HepG2 (cell line): ENCODE data around the gene FBXL13.
"Not testable (repeated sequence)": the region's sequence is repeated elsewhere in the genome, so short reads cannot be mapped to it uniquely, and the experiment has no call there.

ENCODE experiments used
- CBFB ChIP-seq: sonication (generic); formaldehyde crosslinking; IDR thresholded peaks from 2 replicates; pipeline ENCODE4 v1.4.0; 2020; ENCODE audit warnings: missing genetic modification reagents
- JUND ChIP-seq: sonication (generic); formaldehyde crosslinking; IDR thresholded peaks from 2 replicates; pipeline ENCODE4 v1.8.0; 2022; ENCODE audit warnings: mild to moderate bottlenecking, missing genetic modification reagents
- NBN ChIP-seq: fragments of 450-650 bp; conservative IDR thresholded peaks from 2 replicates; pipeline ENCODE4 v1.6.1; 2017
- RFXANK ChIP-seq: IDR thresholded peaks from 2 replicates; pipeline ENCODE4 v1.6.1; 2016
- STAT5B ChIP-seq: sonication (generic); formaldehyde crosslinking; IDR thresholded peaks from 2 replicates; pipeline ENCODE4 v1.4.0; 2020; ENCODE audit warnings: missing genetic modification reagents
- UBTF ChIP-seq: sonication (generic); formaldehyde crosslinking; IDR thresholded peaks from 2 replicates; pipeline ENCODE4 v1.4.0; 2020; ENCODE audit warnings: mild to moderate bottlenecking, missing genetic modification reagents
- ZNF24 ChIP-seq: fragments of 450-650 bp; IDR thresholded peaks from 2 replicates; pipeline ENCODE4 v1.6.1; 2017; ENCODE audit warnings: antibody characterized with exemption, mild to moderate bottlenecking
- ZNF274 ChIP-seq: sonication (generic); formaldehyde crosslinking; IDR thresholded peaks from 2 replicates; pipeline ENCODE4 v1.5.1; 2020; ENCODE audit warnings: mild to moderate bottlenecking, missing genetic modification reagents
- ZNF337 ChIP-seq: sonication (generic); formaldehyde crosslinking; IDR thresholded peaks from 2 replicates; pipeline ENCODE4 v1.5.1; 2020; ENCODE audit warnings: missing genetic modification reagents, low read depth, mild to moderate bottlenecking, borderline replicate concordance
- ZNF367 ChIP-seq: sonication (generic); formaldehyde crosslinking; IDR thresholded peaks from 2 replicates; pipeline ENCODE4 v1.4.0; 2020; ENCODE audit warnings: missing genetic modification reagents, borderline replicate concordance
- ZSCAN21 ChIP-seq: sonication (generic); formaldehyde crosslinking; IDR thresholded peaks from 2 replicates; pipeline ENCODE4 v1.8.0; 2022; ENCODE audit warnings: mild to moderate bottlenecking, missing genetic modification reagents, moderate library complexity, borderline replicate concordance
- TF ChIP-seq, protein P1 (sequence below): IDR thresholded peaks from 2 replicates; pipeline ENCODE4 v1.4.0; 2020; ENCODE audit warnings: mild to moderate bottlenecking, missing genetic modification reagents
- TF ChIP-seq, protein P2 (sequence below): sonication (generic); formaldehyde crosslinking; IDR thresholded peaks from 2 replicates; pipeline ENCODE4 v1.5.0; 2020; ENCODE audit warnings: missing genetic modification reagents

GRCh38 chr7:102995609-102996008, 79.0 kb downstream of the FBXL13 start:
- TF ChIP-seq ZNF274 (CRISPR knock-in tag); ZNF367 (CRISPR knock-in tag); JUND (CRISPR knock-in tag); CBFB (CRISPR knock-in tag); UBTF (CRISPR knock-in tag); RFXANK (CRISPR knock-in tag); ZSCAN21 (CRISPR knock-in tag); STAT5B (CRISPR knock-in tag); ZNF337 (CRISPR knock-in tag); ZNF24; NBN: not testable (repeated sequence)
- TF ChIP-seq, protein P1, sequence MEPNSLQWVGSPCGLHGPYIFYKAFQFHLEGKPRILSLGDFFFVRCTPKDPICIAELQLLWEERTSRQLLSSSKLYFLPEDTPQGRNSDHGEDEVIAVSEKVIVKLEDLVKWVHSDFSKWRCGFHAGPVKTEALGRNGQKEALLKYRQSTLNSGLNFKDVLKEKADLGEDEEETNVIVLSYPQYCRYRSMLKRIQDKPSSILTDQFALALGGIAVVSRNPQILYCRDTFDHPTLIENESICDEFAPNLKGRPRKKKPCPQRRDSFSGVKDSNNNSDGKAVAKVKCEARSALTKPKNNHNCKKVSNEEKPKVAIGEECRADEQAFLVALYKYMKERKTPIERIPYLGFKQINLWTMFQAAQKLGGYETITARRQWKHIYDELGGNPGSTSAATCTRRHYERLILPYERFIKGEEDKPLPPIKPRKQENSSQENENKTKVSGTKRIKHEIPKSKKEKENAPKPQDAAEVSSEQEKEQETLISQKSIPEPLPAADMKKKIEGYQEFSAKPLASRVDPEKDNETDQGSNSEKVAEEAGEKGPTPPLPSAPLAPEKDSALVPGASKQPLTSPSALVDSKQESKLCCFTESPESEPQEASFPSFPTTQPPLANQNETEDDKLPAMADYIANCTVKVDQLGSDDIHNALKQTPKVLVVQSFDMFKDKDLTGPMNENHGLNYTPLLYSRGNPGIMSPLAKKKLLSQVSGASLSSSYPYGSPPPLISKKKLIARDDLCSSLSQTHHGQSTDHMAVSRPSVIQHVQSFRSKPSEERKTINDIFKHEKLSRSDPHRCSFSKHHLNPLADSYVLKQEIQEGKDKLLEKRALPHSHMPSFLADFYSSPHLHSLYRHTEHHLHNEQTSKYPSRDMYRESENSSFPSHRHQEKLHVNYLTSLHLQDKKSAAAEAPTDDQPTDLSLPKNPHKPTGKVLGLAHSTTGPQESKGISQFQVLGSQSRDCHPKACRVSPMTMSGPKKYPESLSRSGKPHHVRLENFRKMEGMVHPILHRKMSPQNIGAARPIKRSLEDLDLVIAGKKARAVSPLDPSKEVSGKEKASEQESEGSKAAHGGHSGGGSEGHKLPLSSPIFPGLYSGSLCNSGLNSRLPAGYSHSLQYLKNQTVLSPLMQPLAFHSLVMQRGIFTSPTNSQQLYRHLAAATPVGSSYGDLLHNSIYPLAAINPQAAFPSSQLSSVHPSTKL (CRISPR knock-in tag): not testable (repeated sequence)
- TF ChIP-seq, protein P2, sequence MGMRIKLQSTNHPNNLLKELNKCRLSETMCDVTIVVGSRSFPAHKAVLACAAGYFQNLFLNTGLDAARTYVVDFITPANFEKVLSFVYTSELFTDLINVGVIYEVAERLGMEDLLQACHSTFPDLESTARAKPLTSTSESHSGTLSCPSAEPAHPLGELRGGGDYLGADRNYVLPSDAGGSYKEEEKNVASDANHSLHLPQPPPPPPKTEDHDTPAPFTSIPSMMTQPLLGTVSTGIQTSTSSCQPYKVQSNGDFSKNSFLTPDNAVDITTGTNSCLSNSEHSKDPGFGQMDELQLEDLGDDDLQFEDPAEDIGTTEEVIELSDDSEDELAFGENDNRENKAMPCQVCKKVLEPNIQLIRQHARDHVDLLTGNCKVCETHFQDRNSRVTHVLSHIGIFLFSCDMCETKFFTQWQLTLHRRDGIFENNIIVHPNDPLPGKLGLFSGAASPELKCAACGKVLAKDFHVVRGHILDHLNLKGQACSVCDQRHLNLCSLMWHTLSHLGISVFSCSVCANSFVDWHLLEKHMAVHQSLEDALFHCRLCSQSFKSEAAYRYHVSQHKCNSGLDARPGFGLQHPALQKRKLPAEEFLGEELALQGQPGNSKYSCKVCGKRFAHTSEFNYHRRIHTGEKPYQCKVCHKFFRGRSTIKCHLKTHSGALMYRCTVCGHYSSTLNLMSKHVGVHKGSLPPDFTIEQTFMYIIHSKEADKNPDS (CRISPR knock-in tag): not testable (repeated sequence)
